T-helper 2 cell treated with Interferon-gamma antibody and Interleukin-4, amounts not matched to agents 100 ng/mL and 5 ng/mL, for 36 hours (primary cell): ENCODE data around the gene GNB1L. TPM values are rescaled to one million over a fixed set of nuclear protein-coding genes. Genes with fewer than 3 reads are reported as not detected.

Experiments
- intact Hi-C: fragments of 100-400 bp; cut with micrococcal nuclease; formaldehyde crosslinking; loops from one replicate; pipeline ENCODE4 v1.15.1; 2023
- total RNA-seq: library from RNA; stranded (reverse); gene quantifications from 2 replicates; pipeline ENCODE4 v1.2.3, GENCODE V29; 2022

Gene GNB1L
- total RNA-seq, 1 donor from 2014 or later, result 9.6 TPM

DNA sequence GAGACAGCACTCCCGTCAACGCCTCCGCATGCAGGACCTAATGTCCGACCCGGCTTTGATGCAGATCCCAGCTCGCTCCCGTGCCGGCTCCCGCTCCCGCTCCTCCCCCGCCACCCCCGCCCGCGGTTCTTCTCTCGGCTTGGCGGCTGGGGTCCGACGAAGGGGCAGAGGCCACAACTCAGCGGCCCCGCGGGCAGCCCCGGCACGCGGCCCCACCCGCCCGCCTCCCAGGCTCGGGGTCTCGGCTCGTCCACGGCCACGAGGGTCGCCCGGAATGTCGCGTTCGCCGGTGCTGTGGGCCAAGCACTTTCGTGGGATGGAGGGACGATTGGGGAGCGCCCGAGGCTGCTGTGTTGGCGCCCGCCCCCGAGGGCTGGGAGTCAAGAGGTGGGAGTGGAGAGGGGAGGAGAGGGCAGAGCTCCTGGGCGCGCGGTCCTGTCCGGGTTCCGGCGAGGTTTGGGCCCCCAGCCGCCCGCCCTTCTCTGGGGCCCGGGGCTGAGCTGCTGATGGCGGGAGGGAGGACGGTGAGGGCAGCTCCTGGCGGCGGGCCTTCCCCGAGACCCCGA is 99.4 kb downstream of the GNB1L start:
- intact Hi-C loops, result no loop called here

- intact Hi-C loops, result no loop called here
Measured at GRCh38 chr22:19754701-19755144, 100.0 kb downstream of the GNB1L start.

- intact Hi-C loops, result no loop called here
Measured at GRCh38 chr22:19753996-19754700, 100.5 kb downstream of the GNB1L start.

- intact Hi-C loops, result no loop called here
Measured at GRCh38 chr22:19753090-19753842, 101.4 kb downstream of the GNB1L start.

DNA sequence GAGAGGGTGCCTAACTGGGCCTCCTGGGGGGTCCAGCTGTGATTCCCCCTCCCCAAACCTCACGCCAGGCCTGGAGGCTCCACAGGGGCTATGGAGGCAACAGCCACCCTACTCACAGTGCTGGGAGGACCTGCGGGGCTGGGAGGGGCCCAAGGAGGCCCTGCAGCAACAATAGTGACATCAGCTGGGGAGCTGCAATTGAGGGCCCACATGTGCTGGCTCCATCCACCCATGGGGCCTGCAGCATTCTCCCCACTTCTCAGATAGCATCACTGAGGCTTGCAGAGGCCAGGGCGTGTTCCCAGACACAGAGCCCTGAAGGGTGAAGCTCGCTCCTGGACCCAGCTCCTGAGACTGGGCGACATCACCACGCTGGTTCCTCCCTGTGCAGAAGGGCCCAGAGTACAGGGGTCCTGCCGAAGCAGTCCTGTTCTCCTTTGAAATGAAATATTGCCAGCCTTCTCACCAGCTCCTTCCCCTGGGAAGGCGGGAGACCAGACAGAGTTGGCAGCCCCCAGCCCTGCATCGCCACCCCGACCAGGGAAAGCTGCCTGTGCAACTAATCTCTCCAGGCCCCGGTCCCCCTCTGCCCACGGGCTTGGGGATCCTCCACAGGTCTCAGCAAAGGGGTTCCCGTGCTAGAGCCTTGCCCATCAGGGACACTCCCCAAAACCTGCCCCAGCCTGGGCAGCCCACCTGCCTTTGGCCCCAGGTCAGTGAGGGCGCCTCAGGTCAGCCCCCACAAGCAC is 103.0 kb downstream of the GNB1L start:
- intact Hi-C loops, result no loop called here

GRCh38 chr22:19750507-19751490 is 103.9 kb downstream of the GNB1L start:
- intact Hi-C loops, result no loop called here

GRCh38 chr22:19749876-19750275 is 104.8 kb downstream of the GNB1L start:
- intact Hi-C loops, result no loop called here

DNA sequence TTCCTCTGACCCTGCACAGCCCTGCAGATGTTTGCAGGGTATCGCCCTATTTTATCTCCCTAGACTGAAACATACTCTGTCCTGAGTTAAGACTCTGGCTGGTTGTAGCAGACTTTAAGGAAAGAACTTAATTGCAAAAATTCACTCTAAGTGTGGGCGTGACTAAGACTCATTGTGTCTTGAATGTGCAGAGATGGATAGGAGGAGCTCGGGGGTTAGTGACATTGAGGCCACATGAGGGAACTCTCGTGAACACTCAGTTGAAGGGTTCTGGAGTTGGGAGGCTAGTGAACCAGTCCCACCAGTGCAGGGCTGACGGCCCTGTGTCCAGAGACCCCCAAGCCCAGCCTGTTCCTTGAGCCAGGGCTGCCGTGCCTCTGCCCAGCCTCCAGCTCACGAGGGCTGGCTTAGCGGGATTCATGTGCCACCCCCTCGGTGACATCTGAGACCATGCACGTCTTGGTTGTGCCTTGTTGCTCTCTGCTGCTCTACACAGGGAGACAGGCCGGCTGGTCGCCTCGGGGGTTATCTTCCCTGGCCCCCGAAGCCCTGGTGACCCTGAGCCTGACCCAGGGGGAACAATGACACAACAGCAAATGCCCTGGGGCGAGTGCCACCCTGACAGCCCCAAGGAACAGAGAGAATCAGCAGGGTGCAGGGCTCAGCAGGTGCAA is 105.5 kb downstream of the GNB1L start:
- intact Hi-C loops, result no loop called here

DNA sequence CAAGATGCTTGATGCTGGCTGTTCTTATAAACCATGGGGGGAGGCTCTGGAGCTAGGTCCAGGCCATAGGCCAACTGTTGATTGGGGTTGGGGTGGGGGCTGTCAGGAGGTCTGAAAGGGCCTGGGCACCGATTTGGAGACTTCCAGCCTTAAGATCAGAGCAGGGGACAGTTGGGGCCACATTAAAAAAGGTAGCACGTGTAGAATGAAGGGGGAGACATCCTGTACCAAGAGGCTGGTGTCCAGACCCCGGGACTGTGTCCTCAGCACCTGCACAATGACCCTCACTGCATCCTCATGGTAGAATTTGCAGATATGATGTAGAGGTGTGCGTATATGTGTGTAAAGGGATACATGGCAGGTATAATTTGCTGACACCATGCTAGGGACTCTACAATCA is 106.5 kb downstream of the GNB1L start:
- intact Hi-C loops, result no loop called here

- intact Hi-C loops, result no loop called here
Measured at GRCh38 chr22:19747551-19747950, 107.1 kb downstream of the GNB1L start.

- intact Hi-C loops, result no loop called here
Measured at GRCh38 chr22:19746726-19747125, 107.9 kb downstream of the GNB1L start.

GRCh38 chr22:19745155-19746101 is 109.2 kb downstream of the GNB1L start:
- intact Hi-C loops, result no loop called here

DNA sequence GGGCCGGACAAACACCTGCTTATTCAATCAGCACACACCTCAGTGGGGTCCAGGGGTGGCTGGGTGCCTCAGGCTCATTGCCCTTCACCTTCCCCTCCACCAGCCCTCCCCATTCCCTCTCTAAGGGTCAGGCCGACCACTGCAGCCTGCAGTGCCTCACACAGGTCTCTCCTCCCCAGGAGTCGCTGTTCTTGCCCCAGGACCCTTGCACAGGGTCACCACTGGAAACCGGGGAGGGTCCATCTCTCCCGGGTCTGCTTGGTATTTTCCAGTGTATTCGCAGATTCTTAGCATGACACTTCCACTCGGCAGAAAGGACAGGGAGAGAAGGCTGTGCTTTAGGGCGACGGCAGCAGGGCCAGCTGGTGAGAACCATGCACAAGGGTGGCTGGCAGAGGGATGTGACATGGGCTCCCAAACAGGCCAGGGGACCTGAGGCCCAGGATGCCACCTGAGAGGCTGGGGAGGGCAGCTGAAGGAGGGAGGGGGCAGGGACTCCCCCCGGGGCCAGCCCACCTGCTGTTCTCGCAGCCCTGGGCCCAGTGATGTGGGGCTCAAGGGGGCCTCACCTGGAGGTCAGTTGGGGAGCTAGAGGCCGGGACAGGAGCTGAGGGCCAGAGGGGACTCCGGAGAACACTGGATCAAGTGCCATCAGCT is 110.2 kb downstream of the GNB1L start:
- intact Hi-C loops, result no loop called here

DNA sequence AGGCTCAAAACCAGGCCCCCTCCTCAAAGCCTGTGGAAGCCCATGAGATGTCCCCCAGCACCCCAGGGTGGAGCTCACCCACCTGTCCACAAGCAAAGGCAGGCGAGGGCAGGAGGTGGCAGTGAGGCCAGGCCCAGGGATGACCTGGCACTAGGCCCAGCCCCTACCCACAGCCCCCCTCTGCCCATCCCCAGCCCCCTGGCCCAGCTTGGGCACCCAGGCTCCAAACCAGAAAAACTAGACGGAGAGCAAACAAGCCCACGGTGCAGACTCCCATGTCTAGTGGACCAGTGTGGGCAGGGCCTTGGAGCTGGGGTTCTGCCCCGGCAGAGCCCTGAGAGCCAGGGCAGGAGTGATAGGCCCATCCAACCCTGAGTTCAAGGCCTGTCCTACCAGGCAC is 111.0 kb downstream of the GNB1L start:
- intact Hi-C loops, result no loop called here

- intact Hi-C loops, result no loop called here
Measured at GRCh38 chr22:19743081-19743480, 111.6 kb downstream of the GNB1L start.

DNA sequence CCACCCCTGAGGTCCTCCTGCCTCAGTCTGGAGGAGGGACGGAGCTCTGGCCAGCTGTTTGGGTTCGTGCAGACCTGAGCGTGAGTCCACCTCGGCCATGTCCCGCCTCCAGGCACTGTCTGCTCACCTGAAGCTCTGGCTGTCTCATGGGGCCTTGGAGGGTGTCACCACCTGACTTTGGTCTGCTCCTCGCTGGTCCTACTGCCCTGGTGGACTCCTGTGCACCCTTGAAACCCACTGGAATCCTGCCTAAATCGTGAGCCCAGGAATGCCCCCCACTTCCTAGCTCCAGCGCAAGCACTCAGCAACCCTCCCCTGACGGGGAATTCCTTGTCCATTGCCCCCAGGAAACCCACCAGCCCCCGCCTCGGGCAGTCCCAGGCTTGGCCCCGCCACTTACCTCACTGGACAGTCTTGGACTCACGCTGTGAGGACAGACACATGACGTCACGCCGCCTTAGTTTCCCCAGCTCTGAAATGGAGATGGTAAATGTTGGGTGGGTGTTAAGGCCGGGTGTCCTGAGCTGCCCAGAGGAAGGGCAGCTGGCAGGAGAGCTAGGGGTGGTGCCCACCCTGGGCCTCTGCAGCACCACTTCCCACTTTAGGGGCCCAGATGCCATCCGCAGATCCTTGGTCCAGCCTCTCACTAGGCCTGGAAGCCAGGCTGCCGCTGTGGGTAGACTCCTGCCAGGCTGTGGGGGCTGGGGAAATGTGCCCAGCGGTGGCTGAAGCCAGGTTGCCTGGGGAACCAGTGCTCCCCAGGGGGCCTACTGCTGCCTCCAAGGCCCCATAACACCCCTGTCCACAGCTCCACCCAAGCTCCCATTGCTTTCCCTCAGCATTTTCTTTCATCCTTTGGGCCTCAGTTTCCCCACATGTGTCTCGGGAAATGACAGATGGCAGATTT is 112.3 kb downstream of the GNB1L start:
- intact Hi-C loops, result no loop called here

DNA sequence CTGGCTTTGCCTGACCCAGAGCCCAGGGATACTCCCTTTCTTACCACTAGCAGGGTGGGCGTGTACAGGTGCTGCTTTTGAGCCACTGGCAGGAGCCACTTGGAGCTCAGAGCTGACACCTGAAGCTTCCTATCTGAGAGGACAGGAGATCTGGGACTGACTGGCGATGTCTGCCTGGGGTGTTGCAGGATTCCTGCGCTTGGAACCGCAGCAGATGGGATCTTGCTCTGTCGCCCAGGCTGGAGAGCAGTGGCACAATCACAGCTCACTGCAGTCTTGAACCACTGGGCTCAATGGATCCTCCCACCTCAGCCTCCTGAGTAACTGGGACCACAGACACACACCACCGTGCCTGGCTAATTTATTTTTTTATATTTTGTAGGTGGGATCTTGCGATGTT is 113.6 kb downstream of the GNB1L start:
- intact Hi-C loops, result no loop called here
